MV-4-11 (cell line): Measurements from ENCODE around the gene RRAGA.
"Not testable (repeated sequence)": the region's sequence is repeated elsewhere in the genome, so short reads cannot be mapped to it uniquely, and the experiment has no call there.

ENCODE experiments used
- DNase-seq: peaks from one replicate; lab custom pipeline; 2025; lab: John Stamatoyannopoulos, UW

The RRAGA gene

DNA sequence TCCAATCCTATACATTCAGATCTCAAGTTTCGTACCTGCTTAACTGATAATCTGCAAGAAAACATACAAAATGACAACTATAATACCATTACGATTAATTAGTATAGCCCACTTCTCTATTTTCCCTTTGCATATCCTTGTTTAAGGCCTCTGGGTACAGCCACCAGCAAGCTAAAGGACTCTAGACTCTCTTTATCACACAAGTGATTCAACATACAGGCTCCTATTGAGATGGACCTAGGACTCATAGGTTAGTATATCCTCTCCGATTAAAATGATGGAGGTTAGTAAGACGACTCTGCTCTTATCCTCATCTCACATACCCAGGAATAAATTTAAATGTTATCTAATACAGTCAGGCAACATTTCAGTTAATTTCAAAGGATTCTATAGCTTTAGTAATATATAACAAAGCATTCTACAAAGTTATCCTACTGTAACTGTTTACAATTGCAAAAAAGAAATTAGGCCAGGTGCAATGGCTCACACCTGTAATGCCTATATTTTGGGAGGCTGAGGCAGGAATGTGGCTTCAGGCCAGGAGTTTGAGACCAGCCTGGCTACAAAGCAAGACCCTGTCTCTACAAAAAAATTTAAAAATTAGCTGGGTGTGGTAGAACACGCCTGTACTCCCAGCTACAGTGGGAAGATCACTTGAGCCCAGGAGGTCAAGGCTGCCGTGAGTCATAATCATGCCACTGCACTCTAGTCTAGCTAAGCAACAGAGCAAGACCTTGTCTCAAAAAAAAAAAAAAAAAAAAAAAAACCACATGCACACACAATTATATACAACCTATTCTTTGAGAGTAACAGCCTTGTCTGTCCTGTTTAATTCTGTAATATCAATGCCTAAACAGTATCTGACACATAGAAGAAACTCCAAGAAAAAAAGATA lies 38.1 kb downstream of the RRAGA start:
- no peak for DNase-seq

DNA sequence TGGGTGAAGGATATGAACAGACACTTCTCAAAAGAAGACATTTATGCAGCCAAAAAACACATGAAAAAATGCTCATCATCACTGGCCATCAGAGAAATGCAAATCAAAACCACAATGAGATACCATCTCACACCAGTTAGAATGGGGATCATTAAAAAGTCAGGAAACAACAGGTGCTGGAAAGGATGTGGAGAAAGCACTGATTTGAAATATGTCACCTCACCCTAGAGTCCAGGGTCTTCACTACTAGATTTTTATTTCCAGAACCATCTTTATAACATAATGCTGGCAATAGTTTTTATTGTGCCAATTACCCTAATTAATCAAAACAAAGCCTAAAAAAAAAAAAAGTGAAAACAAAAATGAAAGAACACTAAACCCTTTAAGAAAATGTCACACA lies 48.2 kb downstream of the RRAGA start:
- not testable (repeated sequence) for DNase-seq
